RWPE2 (cell line): Measurements from ENCODE around the gene CRYBA4.

Experiments used
- ATAC-seq: fragments of 200-7000 bp; cut with Tn5 transposase; 3 replicates; pipeline ENCODE4 v1.9.1; 2021; ENCODE audit warnings: low read depth
- DNase-seq: peaks from one replicate; pipeline ENCODE4 v3.0.0-alpha.2; 2020; ENCODE audit warnings: low spot score
- H3K27ac ChIP-seq: fragments of 450-650 bp; 2 replicates; pipeline ENCODE4 v1.5.1; 2017; ENCODE audit warnings: mild to moderate bottlenecking; ENCODE audit not compliant: poor library complexity, severe bottlenecking
- H3K27me3 ChIP-seq: fragments of 250-450 bp; sonication (Bioruptor Pico); 2 replicates; pipeline ENCODE4 v1.5.1; 2021; ENCODE audit warnings: mild to moderate bottlenecking, moderate library complexity; ENCODE audit not compliant: insufficient read depth, poor library complexity, severe bottlenecking
- H3K36me3 ChIP-seq: fragments of 250-450 bp; sonication (Bioruptor Pico); 2 replicates; pipeline ENCODE4 v1.5.1; 2020; ENCODE audit warnings: low read depth, mild to moderate bottlenecking, moderate library complexity
- H3K4me1 ChIP-seq: fragments of 250-450 bp; sonication (Bioruptor Pico); 2 replicates; pipeline ENCODE4 v1.5.1; 2021; ENCODE audit warnings: mild to moderate bottlenecking, moderate library complexity; ENCODE audit not compliant: insufficient read depth, poor library complexity, severe bottlenecking
- H3K4me3 ChIP-seq: fragments of 250-450 bp; sonication (Bioruptor Pico); 2 replicates; pipeline ENCODE4 v1.5.1; 2021; ENCODE audit warnings: mild to moderate bottlenecking, moderate library complexity; ENCODE audit not compliant: severe bottlenecking
- H3K9me3 ChIP-seq: fragments of 250-450 bp; sonication (Bioruptor Pico); 2 replicates; pipeline ENCODE4 v1.5.1; 2021; ENCODE audit warnings: mild to moderate bottlenecking, moderate library complexity; ENCODE audit not compliant: severe bottlenecking
- CTCF ChIP-seq: fragments of 450-650 bp; IDR thresholded peaks from one replicate; pipeline ENCODE4 v1.5.1; 2017; ENCODE audit warnings: mild to moderate bottlenecking, moderate library complexity; ENCODE audit not compliant: poor library complexity, severe bottlenecking

The CRYBA4 gene

GRCh38 chr22:26636296-26636695 lies 14.5 kb downstream of the CRYBA4 start:
- TF ChIP-seq CTCF: no peak
- DNase-seq: no peak
- H3K36me3 ChIP-seq: no peaks in the 10 kb centered on the region
- H3K27ac ChIP-seq: no peak overlapping the region
- H3K9me3 ChIP-seq: no peaks in the 10 kb centered on the region
- no peak for ATAC-seq
- no peaks in the 10 kb centered on the region for H3K27me3 ChIP-seq
- H3K4me3 ChIP-seq: no peak overlapping the region
- no peaks in the 10 kb centered on the region for H3K4me1 ChIP-seq

GRCh38 chr22:26642465-26643417 lies 21.0 kb downstream of the CRYBA4 start:
- Histone ChIP-seq H3K4me1 (peaks cover 4% of the 10 kb centered on the region), H3K27ac (no peak overlapping the region), H3K36me3 (no peaks in the 10 kb centered on the region), H3K4me3 (no peak overlapping the region), H3K9me3 (no peaks in the 10 kb centered on the region), H3K27me3 (no peaks in the 10 kb centered on the region)
- TF ChIP-seq CTCF: no peak
- ATAC-seq (no peak), DNase-seq (no peak)

GRCh38 chr22:26643418-26644100 lies 21.8 kb downstream of the CRYBA4 start:
- H3K4me1 ChIP-seq: peaks cover 4% of the 10 kb centered on the region
- no peaks in the 10 kb centered on the region for H3K9me3 ChIP-seq
- H3K4me3 ChIP-seq: no peak overlapping the region
- TF ChIP-seq CTCF: no peak
- H3K27ac ChIP-seq: no peak overlapping the region
- H3K36me3 ChIP-seq: no peaks in the 10 kb centered on the region
- DNase-seq (no peak), ATAC-seq (no peak)
- H3K27me3 ChIP-seq: no peaks in the 10 kb centered on the region

GRCh38 chr22:26646158-26646557 lies 24.4 kb downstream of the CRYBA4 start:
- TF ChIP-seq CTCF: no peak
- Histone ChIP-seq H3K9me3 (no peaks in the 10 kb centered on the region), H3K27ac (no peak overlapping the region), H3K27me3 (no peaks in the 10 kb centered on the region), H3K36me3 (no peaks in the 10 kb centered on the region), H3K4me3 (no peak overlapping the region), H3K4me1 (peaks cover 4% of the 10 kb centered on the region)
- no peak for DNase-seq
- peak; percentile 24; the same call in 1 of the 3 replicates for ATAC-seq
